Astrocyte (in vitro differentiated cells and primary cell): ENCODE results near the gene UBE3C. TPM values are rescaled to one million over a fixed set of nuclear protein-coding genes. Genes with fewer than 3 reads are reported as not detected.

Experiments
- DNase-seq: peaks from one replicate; pipeline ENCODE4 v3.0.0-alpha.2; 2010; ENCODE audit warnings: low read depth
- FAIRE-seq: peaks from 2 replicates; lab custom pipeline; 2011; peaks lifted over from hg19 to GRCh38; lab: Jason Lieb, UNC
- H2AFZ ChIP-seq: 2 replicates; pipeline ENCODE4 v1.6.0; 2012; ENCODE audit warnings: low read depth, low read length, inconsistent platforms
- H3K27ac ChIP-seq: 2 replicates; pipeline ENCODE4 v1.5.1; 2011; ENCODE audit warnings: low read depth, low read length, inconsistent platforms
- H3K27me3 ChIP-seq: 2 replicates; pipeline ENCODE4 v1.6.0; 2011; ENCODE audit warnings: low read length, inconsistent platforms; ENCODE audit not compliant: insufficient read depth
- H3K36me3 ChIP-seq: 2 replicates; pipeline ENCODE4 v1.5.1; 2011; ENCODE audit warnings: low read length, inconsistent platforms; ENCODE audit not compliant: insufficient read depth
- H3K4me1 ChIP-seq: 2 replicates; pipeline ENCODE4 v1.5.1; 2011; ENCODE audit warnings: low read length, inconsistent platforms; ENCODE audit not compliant: insufficient read depth
- H3K4me2 ChIP-seq: 2 replicates; pipeline ENCODE4 v1.6.0; 2012; ENCODE audit warnings: low read length, inconsistent platforms
- H3K4me3 ChIP-seq: 2 replicates; pipeline ENCODE4 v1.5.1; 2011; ENCODE audit warnings: low read depth, mild to moderate bottlenecking, low read length, inconsistent platforms; ENCODE audit not compliant: insufficient read depth
- H3K79me2 ChIP-seq: 2 replicates; pipeline ENCODE4 v1.6.0; 2012; ENCODE audit warnings: mild to moderate bottlenecking, low read length, inconsistent platforms; ENCODE audit not compliant: insufficient read depth
- H3K9ac ChIP-seq: 2 replicates; pipeline ENCODE4 v1.6.0; 2012; ENCODE audit warnings: mild to moderate bottlenecking, low read length, inconsistent platforms
- H3K9me3 ChIP-seq: 2 replicates; pipeline ENCODE4 v1.5.1; 2012; ENCODE audit warnings: low read depth, mild to moderate bottlenecking, low read length, inconsistent platforms; ENCODE audit not compliant: insufficient read depth
- H4K20me1 ChIP-seq: 2 replicates; pipeline ENCODE4 v1.6.0; 2012; ENCODE audit warnings: low read length, inconsistent platforms; ENCODE audit not compliant: insufficient read depth
- H3K27ac Mint-ChIP-seq: one replicate; pipeline ENCODE4 v1.8.0; 2021; ENCODE audit warnings: mild to moderate bottlenecking, mixed read lengths; ENCODE audit not compliant: unreplicated experiment
- H3K27me3 Mint-ChIP-seq: one replicate; pipeline ENCODE4 v1.8.0; 2021; ENCODE audit warnings: low read depth, mixed read lengths; ENCODE audit not compliant: unreplicated experiment
- H3K36me3 Mint-ChIP-seq: one replicate; pipeline ENCODE4 v1.8.0; 2021; ENCODE audit warnings: low read depth, mixed read lengths; ENCODE audit not compliant: unreplicated experiment
- H3K4me1 Mint-ChIP-seq: one replicate; pipeline ENCODE4 v1.8.0; 2021; ENCODE audit warnings: low read depth, mixed read lengths; ENCODE audit not compliant: unreplicated experiment
- H3K4me3 Mint-ChIP-seq: one replicate; pipeline ENCODE4 v1.8.0; 2021; ENCODE audit warnings: mild to moderate bottlenecking, moderate library complexity, mixed read lengths; ENCODE audit not compliant: unreplicated experiment
- H3K9me3 Mint-ChIP-seq: one replicate; pipeline ENCODE4 v1.8.0; 2021; ENCODE audit warnings: mild to moderate bottlenecking, mixed read lengths; ENCODE audit not compliant: unreplicated experiment
- EZH2 ChIP-seq: IDR thresholded peaks from 2 replicates; pipeline ENCODE4 v1.6.1; 2012; ENCODE audit warnings: mild to moderate bottlenecking, low read length, inconsistent platforms; ENCODE audit not compliant: insufficient read depth
- total RNA-seq: library from RNA; stranded (reverse); gene quantifications from 2 replicates; pipeline ENCODE4 v1.2.1, GENCODE V29; 2021
- TF ChIP-seq, protein P1 (sequence below): IDR thresholded peaks from 2 replicates; pipeline ENCODE4 v1.5.1; 2011; ENCODE audit warnings: low read depth, mild to moderate bottlenecking, inconsistent platforms, low read length, moderate library complexity; ENCODE audit not compliant: insufficient read depth

The UBE3C gene
- total RNA-seq, 1 donor from 2014 or later = 76.9 TPM

- Histone ChIP-seq H3K79me2 (no peaks in the 10 kb centered on the region), H3K27ac (no peak overlapping the region), H3K4me1 (peaks cover 20% of the 10 kb centered on the region), H3K9ac (no peak overlapping the region), H2AFZ (no peak overlapping the region), H3K4me2 (no peak overlapping the region), H3K27me3 (no peaks in the 10 kb centered on the region), H3K9me3 (peaks cover 8% of the 10 kb centered on the region), H3K4me3 (no peak overlapping the region), H3K36me3 (no peaks in the 10 kb centered on the region), H4K20me1 (no peaks in the 10 kb centered on the region)
- Mint-ChIP-seq H3K9me3 (peaks cover 5% of the 10 kb centered on the region), H3K27me3 (no peaks in the 10 kb centered on the region), H3K36me3 (peaks cover 8% of the 10 kb centered on the region), H3K27ac (no peak overlapping the region), H3K4me3 (no peak overlapping the region), H3K4me1 (peaks cover 5% of the 10 kb centered on the region)
- TF ChIP-seq, protein P1, sequence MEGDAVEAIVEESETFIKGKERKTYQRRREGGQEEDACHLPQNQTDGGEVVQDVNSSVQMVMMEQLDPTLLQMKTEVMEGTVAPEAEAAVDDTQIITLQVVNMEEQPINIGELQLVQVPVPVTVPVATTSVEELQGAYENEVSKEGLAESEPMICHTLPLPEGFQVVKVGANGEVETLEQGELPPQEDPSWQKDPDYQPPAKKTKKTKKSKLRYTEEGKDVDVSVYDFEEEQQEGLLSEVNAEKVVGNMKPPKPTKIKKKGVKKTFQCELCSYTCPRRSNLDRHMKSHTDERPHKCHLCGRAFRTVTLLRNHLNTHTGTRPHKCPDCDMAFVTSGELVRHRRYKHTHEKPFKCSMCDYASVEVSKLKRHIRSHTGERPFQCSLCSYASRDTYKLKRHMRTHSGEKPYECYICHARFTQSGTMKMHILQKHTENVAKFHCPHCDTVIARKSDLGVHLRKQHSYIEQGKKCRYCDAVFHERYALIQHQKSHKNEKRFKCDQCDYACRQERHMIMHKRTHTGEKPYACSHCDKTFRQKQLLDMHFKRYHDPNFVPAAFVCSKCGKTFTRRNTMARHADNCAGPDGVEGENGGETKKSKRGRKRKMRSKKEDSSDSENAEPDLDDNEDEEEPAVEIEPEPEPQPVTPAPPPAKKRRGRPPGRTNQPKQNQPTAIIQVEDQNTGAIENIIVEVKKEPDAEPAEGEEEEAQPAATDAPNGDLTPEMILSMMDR = no peak
- no peak for TF ChIP-seq EZH2
- FAIRE-seq (no peak), DNase-seq (no peak)
Observed at GRCh38 chr7:157281221-157281998, 142.7 kb downstream of the UBE3C start.

DNA sequence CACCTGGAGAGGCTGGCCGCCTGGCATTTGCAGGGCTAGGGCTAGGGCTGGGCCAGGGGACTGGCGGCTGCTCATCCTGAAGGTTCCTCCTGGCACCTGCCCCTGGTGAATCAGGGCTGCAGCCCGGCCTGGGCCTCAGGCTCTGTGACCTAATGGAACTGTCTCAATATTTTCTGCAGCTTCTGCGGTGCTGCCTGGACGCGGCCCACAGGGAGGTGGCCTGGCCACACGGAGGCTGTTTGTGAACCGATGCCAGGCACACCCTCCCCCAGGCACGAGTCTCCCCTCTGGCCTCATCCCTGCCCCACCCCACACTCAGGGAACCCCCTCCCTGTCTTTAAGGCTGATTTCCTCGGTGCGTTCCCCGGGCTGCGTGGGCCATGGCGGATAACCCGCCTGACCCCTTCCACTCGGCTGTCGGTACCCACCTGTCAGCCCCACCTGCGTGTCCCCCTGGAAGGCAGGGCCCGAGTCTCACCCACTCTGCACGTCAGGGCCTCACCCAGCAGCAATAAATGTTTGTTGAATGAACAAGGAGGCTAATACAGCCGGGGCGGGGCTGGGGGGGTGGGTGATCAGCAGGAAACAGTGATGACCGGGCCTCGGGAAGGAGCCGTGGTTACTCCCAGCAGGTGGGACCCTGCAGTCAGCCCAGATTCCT is 143.5 kb downstream of the UBE3C start:
- Mint-ChIP-seq H3K9me3 (peaks cover 5% of the 10 kb centered on the region), H3K27me3 (no peaks in the 10 kb centered on the region), H3K4me3 (no peak overlapping the region), H3K27ac (no peak overlapping the region), H3K36me3 (peaks cover 6% of the 10 kb centered on the region), H3K4me1 (no peaks in the 10 kb centered on the region)
- no peaks in the 10 kb centered on the region for H4K20me1 ChIP-seq
- H3K9ac ChIP-seq = no peak overlapping the region
- DNase-seq (no peak), FAIRE-seq (no peak)
- TF ChIP-seq, protein P1 = no peak
- TF ChIP-seq EZH2 = no peak
- peaks cover 8% of the 10 kb centered on the region for H3K9me3 ChIP-seq
- no peak overlapping the region for H3K4me2 ChIP-seq
- H3K27me3 ChIP-seq = no peaks in the 10 kb centered on the region
- no peak overlapping the region for H2AFZ ChIP-seq
- H3K79me2 ChIP-seq = no peaks in the 10 kb centered on the region
- H3K36me3 ChIP-seq = no peaks in the 10 kb centered on the region
- H3K4me1 ChIP-seq = peaks cover 11% of the 10 kb centered on the region
- H3K4me3 ChIP-seq = no peak overlapping the region
- H3K27ac ChIP-seq = no peak overlapping the region
